K562 (cell line): ENCODE measurements around the gene ANKZF1. TPM values are rescaled to one million over a fixed set of nuclear protein-coding genes. Genes with fewer than 3 reads are reported as not detected.

Experiments used
- ATAC-seq: fragments of 200-7000 bp; cut with Tn5 transposase; 3 replicates; pipeline ENCODE4 v1.9.1; 2020; ENCODE audit warnings: moderate library complexity
- BruUV-seq: library from RNA; stranded (reverse); fragments of 400-500 nt; replicated peaks from 2 replicates; lab custom pipeline; 2021; lab: Mats Ljungman, UMichigan
- CTCF ChIA-PET: fragments of 300-600 bp; formaldehyde crosslinking; extraction: SDS; loops from one replicate; lab custom pipeline; 2021; ENCODE audit warnings: low intra/inter-chr PET ratio; lab: Yijun Ruan, JAX
- POLR2A ChIA-PET: fragments of 300-600, 350-650 bp; sonication (Branson Sonifier 250); formaldehyde crosslinking; extraction: SDS; loops from one replicate; lab custom pipeline; 2021; ENCODE audit warnings: antibody characterized with exemption, inconsistent platforms; lab: Yijun Ruan, JAX
- DNase-seq, 4 experiments: peaks; one replicate each; pipeline versions ENCODE4 v3.0.0 to v3.0.0-alpha.2; 2011 to 2018; ENCODE audit warnings: low spot score in 3 of 4, mixed read lengths in 3 of 4; ENCODE audit errors: extremely low read depth in 1 of 4
- FAIRE-seq: peaks from 2 replicates; lab custom pipeline; 2011; peaks lifted over from hg19 to GRCh38; lab: Jason Lieb, UNC
- H2AFZ ChIP-seq: 2 replicates; pipeline ENCODE4 v1.6.0; 2011; ENCODE audit warnings: low read depth, low read length, control low read depth, inconsistent platforms
- H3K27ac ChIP-seq: fragments of 200-600 bp; 3 replicates; pipeline ENCODE4 v1.8.0; 2011; ENCODE audit warnings: low read depth, mild to moderate bottlenecking, control low read depth, inconsistent platforms, low read length, moderate library complexity, mixed read lengths; ENCODE audit errors: extremely low read depth
- H3K27me3 ChIP-seq, 2 experiments: fragments of 300-600 bp in 1 of 2; 2 replicates in 1 of 2; 3 replicates in 1 of 2; pipeline versions ENCODE4 v1.6.0 to v1.8.0; 2011; ENCODE audit warnings: inconsistent platforms in 2 of 2, low read length in 2 of 2, mild to moderate bottlenecking in 1 of 2, mixed read lengths in 1 of 2, moderate library complexity in 1 of 2; ENCODE audit not compliant: control insufficient read depth in 2 of 2, insufficient read depth in 2 of 2
- H3K36me3 ChIP-seq: fragments of 300-600 bp; 3 replicates; pipeline ENCODE4 v1.8.0; 2011; ENCODE audit warnings: mild to moderate bottlenecking, low read length, inconsistent platforms; ENCODE audit not compliant: control insufficient read depth, insufficient read depth
- H3K4me1 ChIP-seq, 2 experiments: fragments of 200-600 bp in 1 of 2; replicated peaks in 1 of 2; 2 replicates in 1 of 2; 3 replicates in 1 of 2; pipeline versions ENCODE4 v1.5.1 to v1.8.0; 2011; ENCODE audit warnings: inconsistent platforms in 2 of 2, low read length in 2 of 2, mild to moderate bottlenecking in 1 of 2, mixed read lengths in 1 of 2, moderate library complexity in 1 of 2; ENCODE audit not compliant: control insufficient read depth in 2 of 2, insufficient read depth in 2 of 2
- H3K4me2 ChIP-seq: 2 replicates; pipeline ENCODE4 v1.6.1; 2011; ENCODE audit warnings: low read length, control low read depth, inconsistent platforms, mixed read lengths; ENCODE audit not compliant: insufficient read depth
- H3K4me3 ChIP-seq: fragments of 200-600 bp; sonication (generic), shearing (Covaris generic); 2 replicates; pipeline ENCODE4 v1.5.1; 2016; ENCODE audit warnings: control low read depth, inconsistent platforms
- H3K79me2 ChIP-seq: fragments of 200-600 bp; 3 replicates; pipeline ENCODE4 v1.8.0; 2011; ENCODE audit warnings: low read length, inconsistent platforms; ENCODE audit not compliant: control insufficient read depth, insufficient read depth
- H3K9ac ChIP-seq, 2 experiments: 2 replicates each; pipeline versions ENCODE4 v1.6.0 to v1.6.1; 2011; ENCODE audit warnings: low read depth in 2 of 2, low read length in 2 of 2, control low read depth in 1 of 2, inconsistent platforms in 1 of 2, mild to moderate bottlenecking in 1 of 2, mixed read lengths in 1 of 2; ENCODE audit not compliant: insufficient read depth in 1 of 2
- H3K9me1 ChIP-seq: one replicate; pipeline ENCODE4 v1.6.0; 2011; ENCODE audit warnings: inconsistent platforms, mild to moderate bottlenecking, low read length, moderate library complexity; ENCODE audit not compliant: control insufficient read depth, insufficient read depth
- H3K9me3 ChIP-seq: replicated peaks from 2 replicates; pipeline ENCODE4 v1.5.1; 2011; ENCODE audit warnings: low read depth, low read length, inconsistent platforms; ENCODE audit not compliant: control insufficient read depth, insufficient read depth
- H4K20me1 ChIP-seq: replicated peaks from 2 replicates; pipeline ENCODE4 v1.6.1; 2011; ENCODE audit warnings: low read length, inconsistent platforms, mixed read lengths; ENCODE audit not compliant: control insufficient read depth, insufficient read depth
- ATF7 ChIP-seq: fragments of 450-650 bp; IDR thresholded peaks from 2 replicates; pipeline ENCODE4 v1.7.1; 2014; ENCODE audit warnings: mild to moderate bottlenecking, moderate library complexity
- C11orf30 ChIP-seq: fragments of 450-650 bp; IDR thresholded peaks from 2 replicates; pipeline ENCODE4 v1.6.1; 2016; ENCODE audit warnings: low read depth, mild to moderate bottlenecking
- CBFA2T3 ChIP-seq: fragments of 450-650 bp; IDR thresholded peaks from 2 replicates; pipeline ENCODE4 v1.6.1; 2017
- DPF2 ChIP-seq: fragments of 450-650 bp; IDR thresholded peaks from 2 replicates; pipeline ENCODE4 v1.6.1; 2016
- EP300 ChIP-seq: IDR thresholded peaks from 2 replicates; pipeline ENCODE4 v1.6.1; 2012; ENCODE audit warnings: low read length, improper control_type of control experiment
- FOXA3 ChIP-seq, 2 experiments: fragments of 450-650 bp in 1 of 2; sonication (generic) in 1 of 2; formaldehyde crosslinking; IDR thresholded peaks in 1 of 2; conservative IDR thresholded peaks in 1 of 2; 2 replicates each; pipeline versions ENCODE4 v1.4.0 to v1.8.0; 2020 to 2022; ENCODE audit warnings: mild to moderate bottlenecking in 2 of 2, missing genetic modification reagents in 1 of 2
- HMBOX1 ChIP-seq: sonication (generic); IDR thresholded peaks from 2 replicates; pipeline ENCODE4 v1.6.1; 2016
- KDM5B ChIP-seq: fragments of 200-600 bp; sonication (generic); IDR thresholded peaks from 2 replicates; pipeline ENCODE4 v1.6.1; 2012; ENCODE audit warnings: low read depth, mild to moderate bottlenecking, moderate library complexity, low read length, control low read depth, inconsistent platforms; ENCODE audit not compliant: insufficient replicate concordance
- MAFF ChIP-seq: IDR thresholded peaks from 2 replicates; pipeline ENCODE4 v1.6.1; 2012; ENCODE audit warnings: low read length, improper control_type of control experiment
- MAFK ChIP-seq: IDR thresholded peaks from 2 replicates; pipeline ENCODE4 v1.6.1; 2011; ENCODE audit warnings: low read length, improper control_type of control experiment
- MTA3 ChIP-seq: fragments of 450-650 bp; formaldehyde crosslinking; IDR thresholded peaks from 2 replicates; pipeline ENCODE4 v1.6.1; 2017; ENCODE audit warnings: mild to moderate bottlenecking, borderline replicate concordance
- NFE2 ChIP-seq: IDR thresholded peaks from 2 replicates; pipeline ENCODE4 v1.6.1; 2014; ENCODE audit warnings: antibody characterized with exemption, low read depth
- SRF ChIP-seq, 2 experiments: fragments of 250-450, 450-650 bp in 1 of 2; sonication (Bioruptor Pico) in 1 of 2; sonication (generic) in 1 of 2; formaldehyde crosslinking; IDR thresholded peaks; 2 replicates each; pipeline versions ENCODE4 v1.5.0 to v1.5.1; 2020 to 2022; ENCODE audit warnings: mild to moderate bottlenecking in 1 of 2, missing genetic modification reagents in 1 of 2
- ZNF316 ChIP-seq: fragments of 450-650 bp; IDR thresholded peaks from 2 replicates; pipeline ENCODE4 v1.6.1; 2016
- ZNF57 ChIP-seq: fragments of 450-650 bp; formaldehyde crosslinking; IDR thresholded peaks from 2 replicates; pipeline ENCODE4 v1.4.0; 2020; ENCODE audit warnings: mild to moderate bottlenecking, moderate library complexity
- WGBS: fragments of 100-300 bp; shearing (Covaris generic); methylation state at CpG from one replicate; pipeline ENCODE4 v1.1.6; 2016; ENCODE audit warnings: low coverage, mixed read lengths; ENCODE audit not compliant: insufficient coverage; ENCODE audit errors: missing lambda C conversion rate; 5-methylcytosine and 5-hydroxymethylcytosine counted together
- in situ Hi-C: fragments of 300-500 bp; cut with MboI; formaldehyde crosslinking; loops from 4 replicates; pipeline ENCODE4 v1.15.0; 2018; ENCODE audit warnings: inconsistent platforms, mixed read lengths
- intact Hi-C: fragments of 100-400 bp; cut with micrococcal nuclease; formaldehyde crosslinking; loops from 2 replicates; pipeline ENCODE4 v1.14.2; 2022
- polyA plus RNA-seq, 8 experiments: library from polyadenylated mRNA; depleted of rRNA in 4 of 8; stranded (reverse) in 5 of 8; unstranded in 3 of 8; fragments of >200 nt; fragmentation: Nextera tagmentation in 2 of 8; fragmentation: Illumina TruSeq in 1 of 8; extraction: Ambion mirVana in 2 of 8; extraction: Trizol in 1 of 8; gene quantifications; 2 replicates each; pipeline versions ENCODE4 v1.2.1 to v1.2.3, GENCODE V29; 2011 to 2014; ENCODE audit warnings: inconsistent platforms in 1 of 8, missing spikeins in 1 of 8
- total RNA-seq, 7 experiments: library from RNA; depleted of rRNA in 6 of 7; stranded (reverse); fragments of >200 nt in 6 of 7; fragmentation: Illumina TruSeq in 2 of 7; extraction: Trizol in 2 of 7; gene quantifications; 2 replicates each; pipeline versions ENCODE4 v1.2.1 to v1.2.3, GENCODE V29; 2011 to 2021; ENCODE audit warnings: low replicate concordance in 1 of 7
- TF ChIP-seq, protein P1 (sequence below): fragments of 450-650 bp; IDR thresholded peaks from 2 replicates; pipeline ENCODE4 v1.6.1; 2018; ENCODE audit not compliant: partially characterized antibody

The ANKZF1 gene
- total and polyA plus RNA-seq, 9 of the 15 experiments (the other 6 are each of a cell fraction or from before 2014, with no cell fraction given) = 3.1 to 60.6 (median 31.0) TPM

DNA sequence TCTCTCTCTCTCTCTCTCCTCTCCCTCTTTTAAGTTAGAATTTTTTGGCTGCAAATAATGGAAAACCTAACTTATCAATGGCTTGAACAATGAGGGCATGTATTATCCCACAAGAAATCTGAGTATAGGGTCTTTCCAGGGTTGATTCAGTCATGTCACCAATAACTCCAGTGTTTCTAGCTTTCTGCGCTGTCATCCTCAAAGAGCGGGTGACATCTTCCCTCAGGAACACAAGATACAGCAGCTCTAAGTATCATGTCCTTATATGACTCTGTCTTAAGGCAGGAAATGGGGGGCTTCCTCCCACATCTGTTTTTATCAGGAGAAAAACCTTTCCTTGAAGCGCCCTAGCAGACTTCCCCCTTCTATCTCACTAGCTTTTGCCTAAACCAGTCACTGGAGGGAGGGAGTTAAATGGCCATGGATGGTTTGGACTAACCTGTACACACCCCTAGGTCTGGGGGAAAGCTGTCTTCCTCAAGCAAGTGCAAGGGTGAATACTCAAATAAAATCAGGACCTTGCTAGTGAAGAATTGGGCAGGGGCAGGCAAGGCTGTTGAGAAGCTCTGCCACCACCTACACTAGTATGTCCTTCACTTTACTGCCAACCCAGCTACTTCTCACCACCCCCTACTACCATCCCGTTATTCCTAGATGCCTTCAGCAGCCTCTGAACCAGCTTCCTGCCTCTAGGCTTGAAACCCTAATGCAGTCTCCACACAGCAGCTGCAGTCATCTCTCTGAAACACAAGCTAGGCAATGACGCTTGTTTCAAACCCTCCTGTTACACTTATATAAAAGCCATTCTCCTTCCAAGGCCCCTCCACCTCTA lies 31.6 kb downstream of the ANKZF1 start:
- POLR2A ChIA-PET = interaction anchor here (0.7 to 3.3 kb wide), 7 partner anchors 9 to 43 kb away, joined by 3 to 22 read pairs (median 6); partner anchors contain the start of genes ABCB6 and ANKZF1
- Histone ChIP-seq H3K4me2 (peak overlapping the region; percentile 20; the same call in 1 of the 2 replicates), H3K27ac (peak overlapping the region; percentile 56), H3K27me3 (no peaks in the 10 kb centered on the region), H4K20me1 (no peaks in the 10 kb centered on the region), H3K9me1 (no peaks in the 10 kb centered on the region), H3K36me3 (no peaks in the 10 kb centered on the region), H3K9me3 (no peaks in the 10 kb centered on the region), H2AFZ (peak overlapping the region; percentile 77), H3K9ac (peak overlapping the region in 1 of 2 experiments; percentile 36; a peak in 1 of 4 replicates), H3K79me2 (no peaks in the 10 kb centered on the region), H3K4me1 (peaks cover 4 to 21% of the 10 kb centered on the region in 2 experiments; a peak in 3 of 5 replicates), H3K4me3 (no peak overlapping the region)
- intact Hi-C loops (no loop called here), in situ Hi-C loops (no loop called here)
- WGBS = 36% methylated on average over 5 of the region's 5 CpGs
- DNase-seq (peak in 2 of 4 experiments; percentile 16 to 41), ATAC-seq (peak; percentile 71), FAIRE-seq (peak; percentile 32)
- CTCF ChIA-PET = no interaction called here
- BruUV-seq = no TSS peak
- TF ChIP-seq KDM5B = no peak
- TF ChIP-seq CBFA2T3 = peak; percentile 52
- TF ChIP-seq HMBOX1 = peak; percentile 81
- TF ChIP-seq SRF (CRISPR knock-in tag; IDR thresholded peaks at IDR 0.05) = peak in 1 of 2 experiments; percentile 44; a peak in 1 of 4 replicates
- no peak for TF ChIP-seq ZNF57 (CRISPR knock-in tag)
- peak; percentile 22; the same call in 1 of the 2 replicates for TF ChIP-seq C11orf30
- peak; percentile 12; the same call in 1 of the 2 replicates for TF ChIP-seq DPF2
- TF ChIP-seq ATF7 = peak; percentile 43; the same call in 1 of the 2 replicates
- TF ChIP-seq MTA3 = 0 out of 2 replicates have a peak, but pooled peaks have one; percentile 16
- peak; percentile 50 for TF ChIP-seq ZNF316
- TF ChIP-seq MAFF = 0 out of 2 replicates have a peak, but pooled peaks have one; percentile 19
- TF ChIP-seq EP300 = peak; percentile 28; the same call in 1 of the 2 replicates
- TF ChIP-seq MAFK = 0 out of 2 replicates have a peak, but pooled peaks have one; percentile 24
- TF ChIP-seq NFE2 = peak; percentile 60
- TF ChIP-seq, protein P1, sequence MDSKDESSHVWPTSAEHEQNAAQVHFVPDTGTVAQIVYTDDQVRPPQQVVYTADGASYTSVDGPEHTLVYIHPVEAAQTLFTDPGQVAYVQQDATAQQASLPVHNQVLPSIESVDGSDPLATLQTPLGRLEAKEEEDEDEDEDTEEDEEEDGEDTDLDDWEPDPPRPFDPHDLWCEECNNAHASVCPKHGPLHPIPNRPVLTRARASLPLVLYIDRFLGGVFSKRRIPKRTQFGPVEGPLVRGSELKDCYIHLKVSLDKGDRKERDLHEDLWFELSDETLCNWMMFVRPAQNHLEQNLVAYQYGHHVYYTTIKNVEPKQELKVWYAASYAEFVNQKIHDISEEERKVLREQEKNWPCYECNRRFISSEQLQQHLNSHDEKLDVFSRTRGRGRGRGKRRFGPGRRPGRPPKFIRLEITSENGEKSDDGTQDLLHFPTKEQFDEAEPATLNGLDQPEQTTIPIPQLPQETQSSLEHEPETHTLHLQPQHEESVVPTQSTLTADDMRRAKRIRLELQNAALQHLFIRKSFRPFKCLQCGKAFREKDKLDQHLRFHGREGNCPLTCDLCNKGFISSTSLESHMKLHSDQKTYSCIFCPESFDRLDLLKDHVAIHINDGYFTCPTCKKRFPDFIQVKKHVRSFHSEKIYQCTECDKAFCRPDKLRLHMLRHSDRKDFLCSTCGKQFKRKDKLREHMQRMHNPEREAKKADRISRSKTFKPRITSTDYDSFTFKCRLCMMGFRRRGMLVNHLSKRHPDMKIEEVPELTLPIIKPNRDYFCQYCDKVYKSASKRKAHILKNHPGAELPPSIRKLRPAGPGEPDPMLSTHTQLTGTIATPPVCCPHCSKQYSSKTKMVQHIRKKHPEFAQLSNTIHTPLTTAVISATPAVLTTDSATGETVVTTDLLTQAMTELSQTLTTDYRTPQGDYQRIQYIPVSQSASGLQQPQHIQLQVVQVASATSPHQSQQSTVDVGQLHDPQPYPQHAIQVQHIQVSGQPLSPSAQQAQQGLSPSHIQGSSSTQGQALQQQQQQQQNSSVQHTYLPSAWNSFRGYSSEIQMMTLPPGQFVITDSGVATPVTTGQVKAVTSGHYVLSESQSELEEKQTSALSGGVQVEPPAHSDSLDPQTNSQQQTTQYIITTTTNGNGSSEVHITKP = peak; percentile 94
- TF ChIP-seq FOXA3 (CRISPR knock-in tag; conservative IDR thresholded peaks at IDR 0.05 in 1 of 2, IDR thresholded peaks at IDR 0.05 in 1 of 2) = no peak
